Mesendoderm (in vitro differentiated cells): ENCODE results near the gene GTF2I.
"Not testable (repeated sequence)": the region's sequence is repeated elsewhere in the genome, so short reads cannot be mapped to it uniquely, and the experiment has no call there.

Experiments used
- DNase-seq: peaks from one replicate; pipeline ENCODE4 v3.0.0; 2013
- H2AK5ac ChIP-seq: 2 replicates; pipeline ENCODE4 v1.6.1; 2013; ENCODE audit warnings: low read length, inconsistent platforms
- H2BK120ac ChIP-seq: 2 replicates; pipeline ENCODE4 v1.6.1; 2013; ENCODE audit warnings: low read depth, mild to moderate bottlenecking, low read length, moderate library complexity, mixed read lengths
- H2BK15ac ChIP-seq: replicated peaks from 2 replicates; pipeline ENCODE4 v1.6.1; 2013; ENCODE audit warnings: low read depth, mild to moderate bottlenecking, moderate library complexity
- H2BK5ac ChIP-seq: 2 replicates; pipeline ENCODE4 v1.6.1; 2013; ENCODE audit warnings: low read length, inconsistent platforms
- H3K18ac ChIP-seq: 2 replicates; pipeline ENCODE4 v1.6.1; 2013; ENCODE audit warnings: mild to moderate bottlenecking, low read length, mixed read lengths
- H3K23ac ChIP-seq: one replicate; pipeline ENCODE4 v1.6.1; 2013; ENCODE audit warnings: low read length
- H3K27ac ChIP-seq: 2 replicates; pipeline ENCODE4 v1.5.1; 2013; ENCODE audit warnings: low read depth, mild to moderate bottlenecking, inconsistent platforms, low read length, moderate library complexity
- H3K27me3 ChIP-seq: 2 replicates; pipeline ENCODE4 v1.6.1; 2013; ENCODE audit warnings: low read length, control low read depth, mild to moderate bottlenecking, inconsistent platforms; ENCODE audit not compliant: insufficient read depth, poor library complexity
- H3K36me3 ChIP-seq: 2 replicates; pipeline ENCODE4 v1.6.1; 2013; ENCODE audit warnings: low read length, inconsistent platforms; ENCODE audit not compliant: control insufficient read depth, insufficient read depth
- H3K4ac ChIP-seq: one replicate; pipeline ENCODE4 v1.6.1; 2013; ENCODE audit warnings: low read depth, mild to moderate bottlenecking, low read length, moderate library complexity
- H3K4me1 ChIP-seq: 2 replicates; pipeline ENCODE4 v1.6.1; 2013; ENCODE audit warnings: low read depth, low read length, inconsistent platforms; ENCODE audit not compliant: control insufficient read depth
- H3K4me2 ChIP-seq: 2 replicates; pipeline ENCODE4 v1.6.1; 2013; ENCODE audit warnings: low read length
- H3K4me3 ChIP-seq: 2 replicates; pipeline ENCODE4 v1.5.1; 2013; ENCODE audit warnings: mild to moderate bottlenecking, low read length
- H3K56ac ChIP-seq: one replicate; pipeline ENCODE4 v1.6.1; 2013; ENCODE audit warnings: low read length
- H3K79me1 ChIP-seq: 2 replicates; pipeline ENCODE4 v1.6.1; 2013; ENCODE audit warnings: low read length, inconsistent platforms
- H3K79me2 ChIP-seq: 2 replicates; pipeline ENCODE4 v1.6.1; 2013; ENCODE audit warnings: mild to moderate bottlenecking, low read length; ENCODE audit not compliant: control insufficient read depth, insufficient read depth
- H3K9ac ChIP-seq: 2 replicates; pipeline ENCODE4 v1.6.1; 2013; ENCODE audit warnings: low read length, inconsistent platforms
- H4K5ac ChIP-seq: one replicate; pipeline ENCODE4 v1.6.1; 2013; ENCODE audit warnings: low read length
- H4K8ac ChIP-seq: one replicate; pipeline ENCODE4 v1.6.1; 2013; ENCODE audit warnings: low read depth, mild to moderate bottlenecking, control low read depth, low read length, moderate library complexity
- WGBS: extraction: QIAGEN DNeasy Blood & Tissue Kit; methylation state at CpG from one replicate; pipeline ENCODE4 v1.1.7; 2013; ENCODE audit warnings: low lambda C conversion rate, missing lambda C conversion rate; ENCODE audit not compliant: insufficient coverage; ENCODE audit errors: extremely low coverage; 5-methylcytosine and 5-hydroxymethylcytosine counted together

GTF2I gene

GRCh38 chr7:74667520-74667919, 10.0 kb downstream of the GTF2I start:
- H3K36me3 ChIP-seq, H2BK15ac ChIP-seq, H3K4me1 ChIP-seq, DNase-seq, H4K8ac ChIP-seq, H3K27ac ChIP-seq, H3K4me2 ChIP-seq, H3K9ac ChIP-seq, H2BK120ac ChIP-seq, H3K4me3 ChIP-seq, H3K18ac ChIP-seq, H3K23ac ChIP-seq, H3K56ac ChIP-seq, H3K4ac ChIP-seq, H3K79me1 ChIP-seq, H2BK5ac ChIP-seq, H3K27me3 ChIP-seq, H2AK5ac ChIP-seq, H4K5ac ChIP-seq: not testable (repeated sequence)
- peaks cover 83% of the 10 kb centered on the region for H3K79me2 ChIP-seq
- WGBS, result no CpG with 5 or more reads among the region's 5 CpGs

GRCh38 chr7:74671602-74672001, 14.1 kb downstream of the GTF2I start:
- Histone ChIP-seq H3K9ac (no peak overlapping the region), H2BK120ac (no peak overlapping the region), H3K23ac (no peak overlapping the region), H3K56ac (no peak overlapping the region), H3K79me1 (no peaks in the 10 kb centered on the region), H3K27ac (no peak overlapping the region), H2BK15ac (no peak overlapping the region), H3K4me3 (no peak overlapping the region), H2AK5ac (no peak overlapping the region), H2BK5ac (no peak overlapping the region), H3K79me2 (peaks cover 72% of the 10 kb centered on the region), H3K4ac (no peak overlapping the region), H3K36me3 (no peaks in the 10 kb centered on the region), H3K4me1 (no peaks in the 10 kb centered on the region), H3K4me2 (no peak overlapping the region), H3K18ac (peak overlapping the region; percentile 30), H3K27me3 (no peaks in the 10 kb centered on the region), H4K5ac (no peak overlapping the region), H4K8ac (no peak overlapping the region)
- WGBS, result no CpG with 5 or more reads among the region's 6 CpGs
- no peak for DNase-seq

GRCh38 chr7:74672343-74672915, 14.9 kb downstream of the GTF2I start:
- Histone ChIP-seq H3K4me2 (no peak overlapping the region), H3K23ac (no peak overlapping the region), H2BK5ac (no peak overlapping the region), H4K5ac (no peak overlapping the region), H3K27me3 (no peaks in the 10 kb centered on the region), H4K8ac (no peak overlapping the region), H3K4ac (no peak overlapping the region), H3K4me3 (no peak overlapping the region), H3K79me2 (peaks cover 69% of the 10 kb centered on the region), H3K56ac (no peak overlapping the region), H2AK5ac (no peak overlapping the region), H3K36me3 (no peaks in the 10 kb centered on the region), H3K4me1 (no peaks in the 10 kb centered on the region), H3K79me1 (no peaks in the 10 kb centered on the region), H2BK15ac (no peak overlapping the region), H3K27ac (no peak overlapping the region), H3K9ac (no peak overlapping the region), H2BK120ac (no peak overlapping the region), H3K18ac (no peak overlapping the region)
- no CpG with 5 or more reads among the region's 6 CpGs for WGBS
- no peak for DNase-seq

GRCh38 chr7:74674166-74674565, 16.6 kb downstream of the GTF2I start:
- no peak overlapping the region for H2BK5ac ChIP-seq
- no peak overlapping the region for H4K5ac ChIP-seq
- H3K4me1 ChIP-seq, result no peaks in the 10 kb centered on the region
- no peak overlapping the region for H3K27ac ChIP-seq
- H3K4me2 ChIP-seq, result no peak overlapping the region
- no peak overlapping the region for H3K18ac ChIP-seq
- H3K56ac ChIP-seq, result no peak overlapping the region
- no peaks in the 10 kb centered on the region for H3K79me1 ChIP-seq
- no peaks in the 10 kb centered on the region for H3K27me3 ChIP-seq
- H3K4me3 ChIP-seq, result no peak overlapping the region
- H3K79me2 ChIP-seq, result peaks cover 63% of the 10 kb centered on the region
- H3K36me3 ChIP-seq, result no peaks in the 10 kb centered on the region
- H2AK5ac ChIP-seq, result no peak overlapping the region
- no peak overlapping the region for H3K4ac ChIP-seq
- H4K8ac ChIP-seq, result no peak overlapping the region
- no peak for DNase-seq
- H2BK120ac ChIP-seq, result no peak overlapping the region
- no peak overlapping the region for H3K9ac ChIP-seq
- no CpG with 5 or more reads among the region's 7 CpGs for WGBS
- H2BK15ac ChIP-seq, result no peak overlapping the region
- no peak overlapping the region for H3K23ac ChIP-seq

DNA sequence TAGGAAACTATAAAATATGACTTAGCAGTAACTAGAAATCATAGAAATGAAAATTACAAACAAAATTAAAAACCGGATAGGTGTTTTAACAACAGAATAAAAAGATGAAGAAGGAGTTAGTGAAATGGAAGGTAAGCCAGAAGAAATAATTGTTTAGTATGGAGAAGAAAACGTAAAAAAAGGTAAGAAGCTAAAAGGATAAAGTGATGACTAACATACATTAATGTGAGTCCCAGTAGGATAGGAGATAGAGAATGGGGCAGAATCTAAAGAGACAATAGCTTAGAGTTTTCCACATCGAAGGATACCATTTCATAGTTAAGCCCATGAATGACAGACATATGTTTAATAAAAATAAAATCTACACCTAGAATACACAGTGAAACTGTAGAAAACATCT, 25.3 kb downstream of the GTF2I start:
- peaks cover 2% of the 10 kb centered on the region for H3K79me1 ChIP-seq
- H2BK5ac ChIP-seq, result no peak overlapping the region
- H3K18ac ChIP-seq, result no peak overlapping the region
- H3K56ac ChIP-seq, result no peak overlapping the region
- no peak overlapping the region for H4K5ac ChIP-seq
- no peak overlapping the region for H3K4me3 ChIP-seq
- H2BK120ac ChIP-seq, result no peak overlapping the region
- no peaks in the 10 kb centered on the region for H3K27me3 ChIP-seq
- no peak overlapping the region for H3K23ac ChIP-seq
- no peak overlapping the region for H2AK5ac ChIP-seq
- H3K4me2 ChIP-seq, result no peak overlapping the region
- no peak for DNase-seq
- no peak overlapping the region for H3K4ac ChIP-seq
- H4K8ac ChIP-seq, result no peak overlapping the region
- H3K4me1 ChIP-seq, result no peaks in the 10 kb centered on the region
- no peak overlapping the region for H3K27ac ChIP-seq
- H2BK15ac ChIP-seq, result no peak overlapping the region
- WGBS, result 100% methylated on average over 1 of the region's 3 CpGs
- H3K9ac ChIP-seq, result no peak overlapping the region
- peaks cover 67% of the 10 kb centered on the region for H3K79me2 ChIP-seq
- no peaks in the 10 kb centered on the region for H3K36me3 ChIP-seq

GRCh38 chr7:74683799-74684198, 26.3 kb downstream of the GTF2I start:
- Histone ChIP-seq H3K4ac (no peak overlapping the region), H3K18ac (no peak overlapping the region), H3K79me1 (peaks cover 4% of the 10 kb centered on the region), H3K27ac (no peak overlapping the region), H3K9ac (no peak overlapping the region), H3K27me3 (no peaks in the 10 kb centered on the region), H3K4me1 (no peaks in the 10 kb centered on the region), H3K23ac (no peak overlapping the region), H3K79me2 (peaks cover 69% of the 10 kb centered on the region), H2BK15ac (no peak overlapping the region), H3K4me2 (no peak overlapping the region), H4K8ac (no peak overlapping the region), H3K4me3 (no peak overlapping the region), H3K56ac (no peak overlapping the region), H2AK5ac (no peak overlapping the region), H4K5ac (no peak overlapping the region), H2BK120ac (no peak overlapping the region), H2BK5ac (no peak overlapping the region), H3K36me3 (no peaks in the 10 kb centered on the region)
- no peak for DNase-seq
- WGBS, result no CpG with 5 or more reads among the region's 5 CpGs
